ENCODE results near the gene MSI2.

GRCh38 chr17:57266902-57267311 is 10.6 kb downstream of the MSI2 start:
- TF ChIP-seq CTCF (IDR thresholded peaks at IDR 0.05) (no peak), POLR2A (IDR thresholded peaks at IDR 0.05) (no peak)
